Esophagus muscularis mucosa (tissue), 3 donors: ENCODE measurements around the gene TSC2.
A peak's percentile ranks its signal among the peaks of the same experiment; 100 is the strongest.

Experiments used
- CTCF ChIP-seq, 3 experiments: fragments of 200-600 bp in 2 of 3; fragments of 450-650 bp in 1 of 3; sonication (generic) in 2 of 3; IDR thresholded peaks; one replicate each; pipeline ENCODE4 v1.5.1; 2017 to 2019; ENCODE audit warnings: antibody characterized with exemption in 3 of 3, mild to moderate bottlenecking in 2 of 3, moderate library complexity in 1 of 3
- POLR2A ChIP-seq: fragments of 450-650 bp; IDR thresholded peaks from one replicate; pipeline ENCODE4 v1.6.1; 2017; ENCODE audit warnings: antibody characterized with exemption, moderate library complexity, mild to moderate bottlenecking, low read depth
- POLR2AphosphoS5 ChIP-seq, 2 donors: sonication (generic); formaldehyde crosslinking; IDR thresholded peaks; one replicate each; pipeline ENCODE4 v1.6.1; 2017; ENCODE audit warnings: antibody characterized with exemption in 2 of 2

DNA sequence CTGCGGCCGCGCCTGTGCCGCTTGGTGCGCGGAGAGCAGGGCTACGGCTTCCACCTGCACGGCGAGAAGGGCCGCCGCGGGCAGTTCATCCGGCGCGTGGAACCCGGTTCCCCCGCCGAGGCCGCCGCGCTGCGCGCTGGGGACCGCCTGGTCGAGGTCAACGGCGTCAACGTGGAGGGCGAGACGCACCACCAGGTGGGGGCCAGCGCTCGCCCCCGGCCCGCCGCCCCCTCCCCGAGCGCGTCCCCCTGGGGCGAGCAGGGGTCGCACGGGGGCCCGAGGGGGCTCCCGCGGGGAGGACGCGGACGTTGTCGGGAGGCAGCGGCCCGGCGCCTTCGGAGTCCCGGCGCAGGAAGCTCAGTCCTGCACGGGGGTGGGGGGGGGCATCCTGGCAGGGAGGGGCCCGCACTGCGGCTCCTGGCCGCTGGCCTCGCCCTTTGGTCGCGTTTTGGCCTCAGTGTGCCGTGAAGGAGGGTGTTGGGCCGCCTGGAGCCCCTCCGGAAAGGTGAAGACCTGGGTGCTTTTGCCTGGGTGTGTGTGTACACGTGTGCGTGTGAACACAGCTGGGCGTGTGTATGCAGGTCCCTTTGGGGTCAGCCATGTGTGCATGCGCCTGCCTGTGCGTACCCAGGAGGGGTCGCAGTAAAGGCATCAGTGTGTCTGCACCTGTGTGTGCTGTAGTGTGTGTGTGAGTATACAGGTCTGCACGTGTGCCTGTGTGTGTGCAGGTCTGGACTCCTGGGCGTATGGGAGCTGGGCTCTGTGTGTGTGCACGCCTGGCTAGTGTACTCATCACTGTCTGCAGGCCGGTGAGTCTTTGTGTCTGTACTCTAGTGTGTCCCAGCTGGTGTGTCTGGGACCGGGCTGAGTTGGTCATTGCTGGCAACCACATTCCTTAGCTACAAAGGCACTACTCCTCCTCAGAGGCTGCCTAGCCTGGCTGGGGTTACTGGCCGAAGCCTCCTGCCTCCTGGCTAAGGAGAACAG, 20.5 kb upstream of the TSC2 start:
- no peak for TF ChIP-seq CTCF (IDR thresholded peaks at IDR 0.05)
- TF ChIP-seq POLR2A, result no peak
- TF ChIP-seq POLR2AphosphoS5 (IDR thresholded peaks at IDR 0.05), result peak in 1 of 2 donors; percentile 4
